Right renal pelvis (tissue), 4 donors: Measurements from ENCODE around the gene HIGD1C. TPM values are rescaled to one million over a fixed set of nuclear protein-coding genes. Genes with fewer than 3 reads are reported as not detected.
"Not testable (repeated sequence)": the region's sequence is repeated elsewhere in the genome, so short reads cannot be mapped to it uniquely, and the experiment has no call there.

Experiments
- DNase-seq, 4 donors: peaks; one replicate each; pipeline ENCODE4 v3.0.0-alpha.2; 2013; ENCODE audit warnings: low read depth in 4 of 4, low spot score in 3 of 4, missing footprints in 1 of 4
- polyA plus RNA-seq, 4 donors: library from polyadenylated mRNA; unstranded; fragments of 120-200 nt; gene quantifications; one replicate each; pipeline ENCODE4 v1.2.1, GENCODE V29; 2013; ENCODE audit not compliant: insufficient read length in 4 of 4

Gene HIGD1C
- polyA plus RNA-seq, 4 donors: 0.27 TPM; not detected in 3

GRCh38 chr12:50933459-50934124, 18.8 kb upstream of the HIGD1C start:
- DNase-seq: no peak

GRCh38 chr12:50934371-50934851, 17.9 kb upstream of the HIGD1C start:
- DNase-seq: no peak

GRCh38 chr12:50934981-50935807, 17.1 kb upstream of the HIGD1C start:
- DNase-seq: no peak

GRCh38 chr12:50936821-50937530, 15.4 kb upstream of the HIGD1C start:
- DNase-seq: no peak

GRCh38 chr12:50937653-50938052, 14.7 kb upstream of the HIGD1C start:
- DNase-seq: no peak

GRCh38 chr12:50947933-50948626, 4.3 kb upstream of the HIGD1C start:
- DNase-seq: no peak

- no peak for DNase-seq
Observed at GRCh38 chr12:50948798-50949197, 3.5 kb upstream of the HIGD1C start.

- no peak for DNase-seq
Observed at GRCh38 chr12:50949801-50950302, 2.5 kb upstream of the HIGD1C start.

GRCh38 chr12:50951112-50951511, 1.2 kb upstream of the HIGD1C start:
- DNase-seq: no peak

GRCh38 chr12:50953047-50953446, 703 bp downstream of the HIGD1C start:
- DNase-seq: no peak

GRCh38 chr12:50954789-50955188, 2.4 kb downstream of the HIGD1C start:
- DNase-seq: not testable (repeated sequence)

- DNase-seq: no peak
Observed at GRCh38 chr12:50955288-50955687, 2.9 kb downstream of the HIGD1C start.

- no peak for DNase-seq
Observed at GRCh38 chr12:50955697-50956096, 3.4 kb downstream of the HIGD1C start.

- no peak for DNase-seq
Observed at GRCh38 chr12:50960130-50960529, 7.8 kb downstream of the HIGD1C start.

GRCh38 chr12:50961708-50962107, 9.4 kb downstream of the HIGD1C start:
- no peak for DNase-seq

GRCh38 chr12:50964432-50964831, 12.1 kb downstream of the HIGD1C start:
- DNase-seq: no peak

GRCh38 chr12:50971946-50972345, 19.6 kb downstream of the HIGD1C start:
- DNase-seq: no peak

- DNase-seq: no peak
Observed at GRCh38 chr12:50979369-50980052, 27.2 kb downstream of the HIGD1C start.

- no peak for DNase-seq
Observed at GRCh38 chr12:50980545-50980944, 28.2 kb downstream of the HIGD1C start.
